AG09309 (cell line): ENCODE results near the gene ABLIM2.

ENCODE experiments used
- DNase-seq: peaks from one replicate; pipeline ENCODE4 v3.0.0-alpha.2; 2010; ENCODE audit warnings: low read depth
- H3K4me3 ChIP-seq: 2 replicates; pipeline ENCODE4 v1.5.1; 2011; ENCODE audit warnings: mild to moderate bottlenecking, low read depth, low read length, moderate library complexity; ENCODE audit not compliant: control insufficient read depth
- CTCF ChIP-seq: IDR thresholded peaks from 2 replicates; pipeline ENCODE4 v1.5.1; 2011; ENCODE audit warnings: mild to moderate bottlenecking, low read depth, low read length, inconsistent platforms; ENCODE audit not compliant: insufficient read depth, control insufficient read depth; ENCODE audit errors: missing control alignments

The ABLIM2 gene

GRCh38 chr4:7970361-7970946 lies 188.2 kb downstream of the ABLIM2 start:
- H3K4me3 ChIP-seq: no peak overlapping the region
- DNase-seq: no peak
- no peak for TF ChIP-seq CTCF

- TF ChIP-seq CTCF: no peak
- H3K4me3 ChIP-seq: no peak overlapping the region
- DNase-seq: no peak
Measured at GRCh38 chr4:7968262-7968896, 190.2 kb downstream of the ABLIM2 start.

- no peak overlapping the region for H3K4me3 ChIP-seq
- DNase-seq: no peak
Measured at GRCh38 chr4:7967501-7968261, 190.9 kb downstream of the ABLIM2 start.

GRCh38 chr4:7967063-7967440 lies 191.6 kb downstream of the ABLIM2 start:
- no peak for DNase-seq
- H3K4me3 ChIP-seq: no peak overlapping the region
- TF ChIP-seq CTCF: no peak

More at GRCh38 chr4:7967501-7968261, 190.9 kb downstream of the ABLIM2 start:
- no peak for TF ChIP-seq CTCF

- no peak for TF ChIP-seq CTCF
- DNase-seq: no peak
- H3K4me3 ChIP-seq: no peak overlapping the region
Measured at GRCh38 chr4:7966281-7967062, 192.1 kb downstream of the ABLIM2 start.

- no peak for TF ChIP-seq CTCF
- DNase-seq: no peak
Measured at GRCh38 chr4:7964890-7965662, 193.5 kb downstream of the ABLIM2 start.

More at GRCh38 chr4:7964890-7965662, 193.5 kb downstream of the ABLIM2 start:
- no peak overlapping the region for H3K4me3 ChIP-seq
